Activated CD8-positive, alpha-beta memory T cell treated with anti-CD3 and anti-CD28 coated beads, Interleukin-2, amount 50 U/mL, for 1 hour (primary cell): Measurements from ENCODE around the gene NOP53.
"Not testable (repeated sequence)": the region's sequence is repeated elsewhere in the genome, so short reads cannot be mapped to it uniquely, and the experiment has no call there.

ENCODE experiments used
- DNase-seq: peaks from one replicate; pipeline ENCODE4 v3.0.0-alpha.2; 2020; ENCODE audit errors: extremely low read depth

Gene NOP53

GRCh38 chr19:47718415-47719046 is 26.8 kb upstream of the NOP53 start:
- DNase-seq = not testable (repeated sequence)

GRCh38 chr19:47719047-47719859 is 26.1 kb upstream of the NOP53 start:
- DNase-seq = no peak

DNA sequence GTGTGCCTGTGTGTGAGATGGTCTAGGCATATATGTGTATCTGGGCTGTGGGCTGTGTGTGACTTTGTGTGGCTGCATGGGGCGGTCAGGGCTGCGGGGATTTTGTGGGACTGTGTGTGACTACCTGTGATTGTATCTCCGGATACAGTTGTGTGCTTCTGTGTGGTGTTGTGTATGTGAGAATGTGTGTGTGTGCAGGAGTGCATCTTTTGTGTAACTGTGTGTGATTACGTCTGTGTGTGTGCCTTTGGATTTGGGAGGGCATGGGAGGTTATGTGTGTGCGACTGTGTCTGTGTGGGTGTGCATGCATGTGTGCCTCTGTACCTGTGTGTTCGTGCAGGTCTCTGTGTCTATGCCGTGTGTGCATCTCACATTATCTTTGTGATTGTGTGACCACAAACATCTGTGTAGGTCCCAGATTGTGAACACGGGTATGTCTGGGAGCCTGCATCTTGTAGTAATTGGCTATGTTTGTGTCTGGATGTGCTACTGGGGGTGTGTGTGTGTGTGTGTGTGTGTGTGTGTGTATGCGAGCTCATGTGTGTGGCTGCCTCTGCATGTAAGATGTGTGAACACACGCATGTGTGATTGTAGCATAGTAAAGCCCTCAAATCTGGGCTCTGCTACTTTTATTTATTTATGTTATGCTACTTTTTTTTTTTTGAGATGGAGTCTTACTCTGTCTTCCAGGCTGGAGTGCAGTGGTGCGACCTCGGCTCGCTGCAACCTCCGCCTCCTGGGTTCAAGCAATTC is 24.5 kb upstream of the NOP53 start:
- DNase-seq = no peak

DNA sequence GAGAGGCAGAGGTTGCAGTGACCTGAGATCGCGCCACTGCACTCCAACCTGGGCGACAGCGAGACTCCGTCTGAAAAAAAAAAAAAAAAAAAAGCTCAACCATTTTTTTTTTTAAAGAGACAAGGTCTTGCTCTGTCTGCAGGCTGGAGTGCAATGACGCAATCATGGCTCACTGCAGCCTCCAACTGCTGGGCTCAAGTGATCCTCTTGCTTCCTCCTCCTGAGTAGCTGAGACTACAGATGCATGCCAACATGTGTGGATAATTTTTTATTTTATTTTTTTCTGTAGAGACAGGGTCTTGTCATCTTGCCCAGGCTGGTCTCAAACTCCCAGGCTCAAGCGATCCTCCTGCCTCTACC is 21.8 kb upstream of the NOP53 start:
- no peak for DNase-seq

- DNase-seq = no peak
Observed at GRCh38 chr19:47725759-47726401, 19.5 kb upstream of the NOP53 start.

GRCh38 chr19:47726467-47726866 is 18.9 kb upstream of the NOP53 start:
- no peak for DNase-seq

GRCh38 chr19:47728295-47728694 is 17.1 kb upstream of the NOP53 start:
- DNase-seq = not testable (repeated sequence)

GRCh38 chr19:47729468-47729798 is 15.9 kb upstream of the NOP53 start:
- DNase-seq = no peak

DNA sequence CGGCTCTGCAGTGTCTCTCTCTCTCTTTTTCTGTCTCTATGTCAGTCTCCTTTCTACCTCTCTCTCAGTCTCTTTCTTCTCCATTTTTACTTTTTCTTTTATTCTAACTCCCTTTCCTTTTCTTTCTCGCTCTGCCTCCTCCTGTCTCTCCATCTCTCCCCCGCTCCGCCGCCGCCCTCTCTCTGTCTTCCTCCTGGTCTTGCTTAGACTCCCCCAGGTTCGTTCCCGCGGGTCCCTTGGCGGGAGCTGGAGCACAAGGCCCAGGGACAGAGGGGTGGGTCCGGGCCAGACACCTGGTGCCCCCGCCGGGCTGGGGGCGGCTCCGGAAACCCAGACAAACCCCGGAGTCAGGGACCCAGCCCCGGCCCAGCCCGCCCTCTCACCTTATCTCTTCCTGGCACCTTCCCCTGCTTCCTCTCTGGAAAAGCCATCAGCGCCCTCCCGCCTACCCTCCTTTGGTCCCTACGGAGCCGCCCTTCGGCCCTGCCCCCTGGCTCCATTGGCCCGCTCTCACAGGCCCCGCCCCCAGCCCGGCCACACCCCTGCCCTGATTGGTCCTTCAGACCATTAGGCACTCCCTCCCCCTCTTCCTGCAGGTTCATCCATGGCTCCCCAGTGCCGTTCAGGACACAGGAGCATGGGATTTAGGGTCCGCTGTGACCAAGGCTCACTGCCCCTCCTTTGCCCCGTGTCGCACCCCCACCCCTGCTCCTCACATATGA is 15.4 kb upstream of the NOP53 start:
- no peak for DNase-seq

DNA sequence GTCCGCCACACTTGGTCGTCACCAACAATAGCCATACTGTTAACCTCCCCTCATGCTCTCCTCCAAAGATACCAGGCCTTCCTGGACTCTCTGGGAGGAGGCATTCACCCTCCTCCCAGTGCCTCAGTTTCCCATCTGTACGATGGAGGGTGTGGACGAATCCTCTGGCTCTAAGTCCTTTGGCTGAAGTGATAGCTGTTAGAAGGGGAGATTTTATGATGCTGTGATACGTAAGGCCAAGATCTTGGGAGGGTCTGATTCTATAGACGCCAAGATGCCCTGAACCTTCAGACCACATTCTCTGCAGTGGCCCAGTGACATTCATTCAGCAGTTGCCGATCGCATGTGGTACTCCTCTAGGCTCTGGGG is 14.8 kb upstream of the NOP53 start:
- DNase-seq = no peak

GRCh38 chr19:47730910-47731309 is 14.4 kb upstream of the NOP53 start:
- no peak for DNase-seq

- no peak for DNase-seq
Observed at GRCh38 chr19:47735131-47735530, 10.2 kb upstream of the NOP53 start.

GRCh38 chr19:47740866-47741519 is 4.4 kb upstream of the NOP53 start:
- DNase-seq = no peak

DNA sequence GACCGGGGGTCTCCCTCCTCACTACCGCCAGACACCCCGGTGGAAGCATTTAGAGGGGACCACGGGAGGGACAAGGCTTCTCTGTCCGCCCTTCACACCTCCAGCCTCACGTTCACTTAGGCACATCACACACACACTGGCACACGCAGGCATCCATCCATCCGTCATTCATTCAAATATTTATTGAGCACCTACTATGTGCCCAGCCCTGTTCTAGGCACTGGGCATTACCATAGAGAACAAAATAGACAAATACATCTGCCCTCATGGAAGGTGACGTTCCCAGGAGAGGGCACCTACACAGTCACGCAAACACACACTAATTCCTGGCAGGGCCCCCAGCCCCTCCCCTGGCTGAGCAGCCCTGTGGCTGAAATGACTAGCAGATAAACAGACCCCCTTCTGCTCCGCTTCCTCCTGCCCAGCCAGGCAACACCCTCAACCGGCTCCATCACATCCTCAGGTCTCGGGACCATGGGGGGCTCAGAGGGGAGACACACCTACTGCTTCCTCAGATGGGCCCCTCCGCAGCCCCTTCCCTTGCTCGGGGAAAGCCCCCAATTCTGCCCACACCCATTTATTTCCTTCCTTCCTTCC is 3.7 kb upstream of the NOP53 start:
- DNase-seq = no peak

DNA sequence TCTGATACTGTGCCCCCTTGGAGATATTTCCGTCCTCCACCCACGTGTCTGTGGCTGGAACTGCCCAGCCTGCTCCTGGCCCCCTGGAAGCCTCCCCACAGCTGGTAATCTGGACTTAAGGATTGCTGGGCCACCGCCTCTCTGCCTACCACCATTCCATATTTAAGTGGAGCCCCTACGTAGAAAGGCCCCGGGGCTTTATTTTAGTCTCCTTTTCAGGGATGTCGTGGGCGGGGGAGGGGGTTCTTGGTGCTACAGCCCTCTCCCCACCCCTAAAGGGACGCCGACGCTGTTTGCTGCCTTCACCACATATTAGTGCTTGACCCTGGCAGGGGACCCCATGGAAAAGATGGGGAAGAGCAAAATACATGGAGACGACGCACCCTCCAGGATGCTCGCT is 2.7 kb upstream of the NOP53 start:
- no peak for DNase-seq

- DNase-seq = not testable (repeated sequence)
Observed at GRCh38 chr19:47746129-47746528, 783 bp downstream of the NOP53 start.

- no peak for DNase-seq
Observed at GRCh38 chr19:47749326-47749725, 4.0 kb downstream of the NOP53 start.

GRCh38 chr19:47750752-47751151 is 5.4 kb downstream of the NOP53 start:
- DNase-seq = no peak

- no peak for DNase-seq
Observed at GRCh38 chr19:47752440-47753211, 7.3 kb downstream of the NOP53 start.
